NCI-H1930 (cell line): ENCODE measurements around the gene RUNDC1.
"Not testable (repeated sequence)": the region's sequence is repeated elsewhere in the genome, so short reads cannot be mapped to it uniquely, and the experiment has no call there.

Source experiments
- DNase-seq, 2 experiments: peaks; one replicate each; lab custom pipeline; 2025; lab: John Stamatoyannopoulos, UW

RUNDC1 gene

DNA sequence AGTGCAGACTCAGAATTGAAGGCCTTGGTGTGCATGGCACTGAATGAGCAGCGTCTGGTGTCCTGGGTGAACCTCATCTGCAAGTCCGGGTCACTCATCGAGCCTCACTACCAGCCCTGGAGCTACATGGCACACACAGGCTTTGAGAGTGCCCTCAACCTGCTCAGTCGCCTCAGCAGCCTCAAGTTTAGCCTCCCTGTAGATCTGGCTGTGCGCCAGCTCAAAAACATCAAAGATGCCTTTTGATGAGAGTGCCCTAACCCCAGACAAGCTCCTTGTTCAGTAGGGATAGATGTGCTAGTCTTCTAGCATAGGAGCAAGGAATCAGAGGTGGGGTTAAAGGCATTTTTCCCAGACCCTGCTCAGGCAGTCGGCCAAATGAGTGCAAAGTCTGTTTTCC, 11.1 kb downstream of the RUNDC1 start:
- DNase-seq = no peak

GRCh38 chr17:42992872-42993271, 12.5 kb downstream of the RUNDC1 start:
- no peak for DNase-seq

DNA sequence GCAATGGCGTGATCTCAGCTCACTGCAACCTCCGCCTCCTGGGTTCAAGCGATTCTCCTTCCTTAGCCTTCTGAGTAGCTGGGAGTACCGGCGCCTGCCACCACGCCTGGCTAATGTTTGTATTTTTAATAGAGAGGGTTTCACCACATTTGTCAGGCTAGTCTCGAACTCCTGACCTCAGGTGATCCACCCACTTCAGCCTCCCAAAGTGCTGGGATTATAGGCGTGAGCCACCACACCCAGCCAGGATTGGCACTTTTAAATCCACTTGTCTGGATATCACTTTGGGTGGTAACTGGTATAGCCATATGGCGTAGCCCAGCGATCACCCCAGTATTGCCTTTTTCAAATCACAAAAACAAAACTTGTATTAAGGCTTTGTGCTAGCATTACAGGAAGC, 13.5 kb downstream of the RUNDC1 start:
- not testable (repeated sequence) for DNase-seq

DNA sequence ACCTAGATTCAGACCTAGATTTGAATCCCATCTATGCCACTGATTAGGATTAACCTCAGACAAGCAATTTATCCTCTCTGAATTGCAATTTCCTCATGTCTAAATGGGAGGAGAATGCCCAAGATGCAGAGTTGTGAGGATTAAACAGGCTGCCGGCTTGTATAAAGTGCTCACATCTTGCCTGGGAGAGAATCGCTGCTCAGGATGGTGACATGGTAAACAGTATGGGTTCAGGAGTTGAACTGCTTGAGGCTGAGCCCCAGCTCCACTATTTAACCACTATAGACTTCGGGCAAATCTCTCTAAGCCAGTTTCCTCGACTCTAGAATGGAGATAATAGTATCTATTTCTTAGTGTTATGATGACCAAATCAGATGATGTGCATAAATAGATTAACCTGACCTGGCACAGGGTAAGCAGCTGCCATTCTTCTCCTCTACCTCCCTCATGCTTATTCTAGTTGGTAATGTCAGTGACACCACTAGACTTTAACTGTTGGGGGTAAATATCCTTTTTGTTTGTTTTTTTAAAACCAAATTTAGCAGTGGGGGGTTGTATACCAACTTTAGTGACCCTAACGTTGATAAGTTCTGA, 17.1 kb downstream of the RUNDC1 start:
- no peak for DNase-seq

DNA sequence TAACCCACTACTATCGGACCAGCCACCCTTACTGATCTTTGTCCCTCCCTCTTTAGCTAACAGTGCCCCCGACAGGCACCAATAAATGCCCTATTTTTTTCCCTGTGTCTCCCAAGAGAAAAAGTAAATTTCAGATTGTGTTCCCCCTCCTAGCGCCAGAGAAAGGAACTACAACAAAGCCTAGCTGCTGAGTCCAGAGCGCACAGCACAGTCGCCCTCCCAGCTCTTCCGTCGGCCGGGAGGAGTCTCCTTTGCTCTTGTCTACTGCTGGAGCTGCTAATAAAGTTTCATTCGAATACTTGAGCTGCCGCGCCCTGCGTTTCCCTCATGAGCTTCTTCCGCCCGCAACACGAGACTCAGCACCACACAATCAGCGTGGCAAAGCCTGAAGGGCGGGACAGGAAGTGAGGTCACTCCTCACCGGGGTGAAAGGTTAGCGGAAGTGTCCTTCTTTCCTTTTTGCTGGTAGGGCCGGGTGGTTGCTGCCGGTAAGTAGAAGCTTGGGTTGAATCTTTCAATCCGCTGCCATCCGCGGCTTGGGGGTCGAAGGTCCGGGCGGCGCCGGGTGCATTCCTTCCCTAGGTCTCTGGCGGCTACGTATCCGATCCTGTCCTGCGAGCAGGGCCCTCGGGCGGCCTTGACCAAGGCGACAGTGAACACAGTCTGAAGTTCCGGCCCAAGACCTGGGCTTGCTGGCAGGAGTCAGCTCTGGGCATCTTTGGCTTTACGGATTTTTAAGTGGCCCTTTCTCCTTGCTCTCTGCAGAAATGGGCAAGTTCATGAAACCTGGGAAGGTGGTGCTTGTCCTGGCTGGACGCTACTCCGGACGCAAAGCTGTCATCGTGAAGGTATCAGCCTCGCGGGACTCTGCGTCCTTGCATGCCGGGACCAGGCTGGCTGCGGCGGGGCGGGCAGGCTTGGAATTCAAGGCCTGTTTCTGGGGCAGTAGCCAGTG, 17.9 kb downstream of the RUNDC1 start, which contains the start of gene RPL27:
Gene RPL27 (plus strand): TSS at position 436 of the 955 bp plus-strand sequence. CDS start 332 bp downstream, at position 768.
- peak; percentile 99 for DNase-seq

DNA sequence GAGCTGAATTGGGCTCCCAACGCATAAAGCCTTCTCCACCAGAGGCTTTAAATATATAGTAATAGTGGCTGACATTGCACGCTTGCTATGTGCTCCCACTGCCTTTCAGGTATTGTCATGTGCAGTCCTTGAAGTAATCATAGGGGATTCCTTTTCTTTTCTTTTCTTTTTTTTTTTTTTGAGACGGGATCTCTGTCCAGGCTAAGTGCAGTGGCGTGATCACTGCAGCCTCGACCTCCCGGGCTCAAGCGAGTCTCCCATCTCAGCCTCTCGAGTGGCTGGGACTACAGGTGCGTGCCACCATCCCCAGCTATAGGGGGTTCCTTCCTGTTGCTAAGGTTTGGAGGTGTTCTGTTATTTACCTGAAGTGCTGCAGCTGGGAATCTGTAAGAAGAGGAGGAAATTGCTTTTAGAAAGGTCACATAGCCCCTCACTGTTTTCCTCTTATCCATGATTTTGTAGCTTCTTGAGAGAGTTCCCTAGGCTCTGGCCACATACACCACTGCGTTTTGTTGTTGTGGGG, 18.7 kb downstream of the RUNDC1 start:
- no peak for DNase-seq

DNA sequence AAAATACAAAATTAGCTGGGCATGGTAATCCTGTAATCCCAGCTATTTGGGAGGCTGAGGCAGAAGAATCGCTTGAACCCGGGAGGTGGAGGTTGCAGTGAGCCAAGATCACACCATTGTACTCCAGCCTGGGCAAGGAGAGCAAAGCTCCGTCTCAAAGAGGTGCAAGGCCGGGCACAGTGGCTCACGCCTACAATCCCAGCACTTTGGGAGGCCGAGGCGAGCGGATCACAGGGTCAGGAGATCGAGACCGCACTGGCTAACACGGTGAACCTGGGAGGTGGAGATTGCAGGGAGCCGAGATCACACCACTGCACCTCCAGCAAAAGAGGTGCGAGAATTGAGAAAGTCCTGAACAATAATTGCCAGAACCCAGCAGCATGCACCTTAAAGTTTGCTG, 20.5 kb downstream of the RUNDC1 start:
- DNase-seq = not testable (repeated sequence)

DNA sequence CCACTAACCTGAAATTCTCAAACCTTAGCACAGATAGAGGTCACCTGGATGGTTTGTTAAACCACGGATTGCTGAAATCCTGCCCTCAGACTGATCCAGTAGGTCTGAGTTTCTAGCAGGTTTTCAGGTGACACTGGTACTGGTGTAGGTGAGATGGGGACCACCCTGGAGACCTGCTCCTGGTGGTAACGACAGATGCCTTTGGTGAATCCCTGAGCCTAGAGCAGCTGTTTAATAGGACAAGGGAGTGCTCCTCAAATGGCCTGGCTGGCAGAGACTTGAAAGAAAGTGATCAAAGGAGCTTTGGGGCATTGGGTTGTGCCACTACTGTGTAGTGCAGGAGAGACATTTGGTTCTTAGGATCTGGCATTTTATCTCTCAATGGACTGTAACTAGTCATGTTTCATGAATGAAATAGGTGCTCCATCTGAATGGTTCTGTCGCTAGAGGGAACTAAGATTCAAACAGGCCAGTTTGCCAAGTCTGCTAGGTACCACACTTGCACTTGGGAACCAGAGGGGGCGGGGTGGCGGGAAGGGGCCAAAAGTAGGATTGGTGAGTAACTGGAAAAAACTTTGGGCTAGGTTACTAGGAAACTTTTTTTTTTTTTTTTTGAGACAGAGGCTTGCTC, 23.3 kb downstream of the RUNDC1 start:
- DNase-seq = no peak

- no peak for DNase-seq
Observed at GRCh38 chr17:43006639-43007551, 26.5 kb downstream of the RUNDC1 start, which contains the start of gene IFI35. TSS of gene IFI35 (plus strand) at chr17:43006784. CDS start at chr17:43006948, 164 bp downstream.

DNA sequence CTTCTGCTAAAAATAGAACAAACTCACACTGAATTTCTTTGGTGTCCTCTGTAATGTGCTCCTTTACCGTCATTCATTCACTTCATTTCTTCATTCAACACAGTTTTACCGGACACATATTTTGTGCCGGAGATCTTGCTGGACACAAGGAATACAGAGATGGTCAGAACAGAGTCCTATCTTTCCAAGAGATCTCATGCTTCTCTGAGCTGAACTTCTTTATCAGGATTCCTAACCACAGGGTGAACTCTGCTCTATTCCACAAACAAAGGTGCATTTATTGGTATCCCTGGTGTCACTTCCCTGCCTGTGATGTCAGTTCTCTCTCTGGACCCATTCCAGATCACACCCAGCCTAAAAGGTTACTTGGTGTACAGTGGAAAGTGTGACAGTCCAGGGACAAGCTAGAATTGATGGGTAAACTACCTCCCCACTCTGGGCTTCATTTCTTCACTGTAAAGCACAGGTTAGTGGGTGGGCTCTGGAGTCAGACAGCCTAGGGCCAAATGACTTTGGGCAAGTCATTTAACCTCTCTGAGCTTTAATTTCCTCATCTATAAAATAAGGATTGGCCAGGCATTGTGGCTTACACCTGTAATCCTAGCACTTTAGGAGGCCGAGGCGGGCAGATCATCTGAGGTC, 30.4 kb downstream of the RUNDC1 start:
- no peak for DNase-seq

DNA sequence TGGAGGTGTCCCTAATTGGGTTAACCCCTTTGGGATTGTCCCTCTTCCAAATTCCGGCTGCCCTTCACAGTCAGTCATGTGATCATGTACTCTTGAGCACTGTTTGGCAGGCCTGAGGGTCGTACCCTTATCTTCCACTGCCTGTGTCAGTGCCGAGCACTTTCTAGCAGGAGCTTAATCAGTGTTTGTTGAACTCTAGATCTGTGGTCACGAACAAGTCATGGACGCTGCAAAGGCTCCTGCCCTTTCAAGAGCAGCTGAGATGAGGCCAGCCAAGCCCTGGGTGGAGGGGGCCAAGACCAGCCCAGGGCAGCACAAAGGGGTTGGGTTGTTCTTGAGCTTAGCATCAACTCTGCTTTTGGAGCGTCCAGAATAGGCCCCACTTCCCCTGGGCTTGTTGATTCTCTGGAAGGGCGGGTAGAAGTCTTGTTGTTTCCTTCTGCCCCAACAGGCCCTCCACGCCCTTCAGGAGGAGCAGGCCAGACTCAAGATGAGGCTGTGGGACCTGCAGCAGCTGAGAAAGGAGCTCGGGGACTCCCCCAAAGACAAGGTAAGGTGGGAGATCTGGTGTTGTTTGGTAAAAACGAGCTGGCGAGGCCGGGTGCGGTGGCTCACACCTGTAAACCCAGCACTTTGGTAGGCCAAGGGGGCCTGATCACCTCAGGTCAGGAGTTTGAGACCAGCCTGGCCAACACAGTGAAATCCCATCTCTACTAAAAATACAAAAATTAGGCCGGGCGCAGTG, 31.5 kb downstream of the RUNDC1 start:
- no peak for DNase-seq

GRCh38 chr17:43013296-43013695, 32.9 kb downstream of the RUNDC1 start:
- no peak for DNase-seq

GRCh38 chr17:43014020-43014648, 33.8 kb downstream of the RUNDC1 start:
- no peak for DNase-seq

DNA sequence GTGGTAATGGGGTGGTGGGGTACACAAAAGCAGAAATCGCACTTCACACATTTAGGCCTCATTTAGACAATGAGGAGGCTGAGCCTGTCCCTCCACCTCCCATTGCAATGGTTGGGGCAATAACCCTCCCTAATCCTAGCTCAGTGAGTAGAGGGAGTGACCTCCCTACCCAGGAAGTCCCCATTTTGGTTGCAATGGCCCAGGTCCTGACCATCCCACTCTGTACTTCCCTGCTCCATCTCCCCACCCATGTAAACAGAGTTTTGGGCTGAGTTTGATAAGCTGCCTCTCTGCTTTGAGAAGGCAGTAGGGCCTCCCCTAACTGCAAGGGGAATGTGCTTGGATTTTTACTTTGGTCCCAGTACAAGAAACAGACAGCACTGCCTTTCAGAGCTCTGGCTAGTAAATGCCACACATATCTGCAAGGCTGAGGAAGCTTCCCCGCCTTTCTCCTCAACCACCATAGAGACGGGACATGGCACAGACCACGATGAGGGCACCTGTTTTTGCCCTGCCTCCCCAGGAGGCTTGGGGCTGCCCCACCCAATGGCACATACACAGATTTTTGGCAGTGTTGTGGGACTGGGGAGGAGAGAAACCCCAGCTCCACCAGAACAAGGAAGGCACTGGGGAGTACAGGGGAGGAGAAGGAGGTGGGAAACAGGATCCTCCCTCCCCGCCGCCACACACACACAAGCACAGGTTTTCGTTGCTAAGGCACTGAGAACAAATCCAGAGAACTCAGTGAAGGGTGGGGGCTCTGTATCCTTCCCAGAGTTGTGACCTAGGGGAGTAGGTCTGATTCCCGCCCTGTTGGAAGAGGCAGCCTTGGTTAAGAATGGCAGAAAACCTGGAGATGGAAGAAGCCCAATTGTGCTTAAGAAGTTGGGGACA, 34.5 kb downstream of the RUNDC1 start:
- no peak for DNase-seq

GRCh38 chr17:43015579-43015978, 35.2 kb downstream of the RUNDC1 start:
- DNase-seq = no peak

DNA sequence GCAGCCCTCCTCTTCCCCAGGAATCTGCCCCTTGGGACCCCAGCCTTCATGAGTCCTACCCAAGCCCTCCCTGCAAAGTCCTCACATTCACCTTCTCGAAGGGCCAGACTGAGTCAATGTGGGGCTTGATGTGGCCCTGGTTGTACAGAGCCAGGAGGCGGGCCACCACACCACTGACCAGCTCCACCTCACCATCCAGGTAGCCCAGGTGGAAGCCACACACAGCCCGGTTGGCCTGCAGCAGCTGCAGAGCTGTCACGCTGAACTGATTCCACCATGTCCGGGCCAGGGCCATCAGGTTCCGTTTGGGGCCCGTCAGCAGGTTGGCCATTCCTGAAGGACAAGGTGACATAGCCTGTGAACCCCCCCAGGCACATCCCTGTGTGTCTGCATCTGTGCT, 35.9 kb downstream of the RUNDC1 start:
- no peak for DNase-seq

DNA sequence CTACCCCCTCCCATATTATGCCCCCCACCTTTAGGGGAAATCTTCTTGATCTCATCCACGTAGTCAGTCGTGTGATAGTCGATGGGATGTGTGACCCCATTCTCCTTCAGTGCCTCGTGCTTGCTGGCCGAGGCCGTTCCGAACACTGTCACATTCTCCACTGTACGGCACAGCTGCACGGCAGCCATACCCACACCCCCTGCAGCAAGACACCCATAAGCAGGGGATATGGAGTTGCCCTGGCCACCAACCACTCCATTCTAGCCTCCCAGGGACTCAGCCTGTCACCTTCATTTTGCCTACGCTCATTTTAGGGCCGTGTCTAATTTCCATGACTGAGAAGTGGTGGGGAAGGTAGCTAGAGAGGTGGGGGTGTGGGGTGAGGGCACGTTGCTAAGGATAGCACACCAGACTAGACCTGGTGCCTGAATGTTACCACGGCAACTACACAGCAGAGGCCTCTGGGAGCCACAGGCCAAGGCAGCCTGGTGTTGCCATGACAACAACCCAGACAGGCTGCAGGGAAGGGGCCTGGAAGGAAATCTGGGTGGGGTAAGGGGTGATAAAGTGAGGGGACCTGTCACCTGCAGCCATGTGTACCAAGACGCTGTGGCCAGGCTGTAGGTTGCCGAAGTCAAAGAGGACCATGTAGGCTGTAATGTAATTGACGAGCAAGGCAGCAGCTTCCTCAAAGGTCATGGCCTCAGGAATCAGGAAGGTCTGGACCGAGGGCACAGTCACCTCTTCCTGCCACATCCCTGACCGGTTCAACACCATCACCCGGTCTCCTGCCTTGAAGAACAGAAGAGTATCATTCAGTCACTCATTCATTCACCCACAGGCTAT, 37.9 kb downstream of the RUNDC1 start:
- no peak for DNase-seq

DNA sequence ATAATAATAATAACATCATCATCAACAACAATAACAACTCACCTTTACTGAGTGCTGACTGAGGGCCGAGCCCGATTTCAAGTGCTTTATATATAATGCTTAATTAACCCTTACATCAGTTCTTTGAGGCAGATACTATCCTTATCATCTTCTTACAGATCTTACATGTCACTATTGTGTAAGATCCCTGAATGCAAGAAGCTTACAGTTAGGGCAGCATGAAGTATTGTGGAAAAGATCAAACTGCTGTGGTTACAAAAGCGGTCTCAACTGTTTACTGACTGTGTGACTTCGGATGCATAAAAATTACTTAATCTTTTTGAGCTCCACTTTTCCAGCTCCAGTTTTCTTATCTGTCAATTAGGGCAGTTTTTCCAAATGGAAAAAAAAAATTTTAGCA, 38.6 kb downstream of the RUNDC1 start:
- no peak for DNase-seq
